ENCODE measurements around the gene ACAP3.

DNA sequence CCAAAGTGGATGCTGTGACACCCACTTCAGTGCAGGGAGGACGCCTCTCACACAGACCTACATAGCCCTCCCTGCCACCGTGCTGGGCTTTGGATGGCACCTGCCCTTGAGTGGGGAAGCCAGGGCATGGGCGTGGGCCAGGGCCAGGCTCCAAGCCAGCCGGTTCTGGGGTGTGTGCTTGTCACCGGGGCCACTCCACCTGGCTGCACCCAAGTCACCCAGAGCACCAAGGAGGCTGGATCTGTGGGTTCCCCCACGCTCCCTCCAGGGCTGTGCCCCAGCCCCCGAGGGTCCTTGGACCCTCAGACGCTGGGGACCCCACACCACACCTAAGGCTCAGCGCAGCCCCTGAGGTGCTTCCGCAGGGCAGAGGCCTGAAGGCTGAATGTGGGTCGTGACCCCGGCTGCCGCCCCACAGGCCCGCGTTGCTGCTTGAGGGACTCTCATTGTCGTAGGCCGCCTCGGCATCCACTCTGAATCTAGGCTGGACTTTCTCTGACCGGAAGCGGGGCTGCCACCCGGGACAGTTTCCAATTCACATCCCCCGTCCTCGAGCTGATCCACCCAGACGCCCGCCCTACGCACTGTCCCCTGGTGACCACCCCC is 49.2 kb upstream of the ACAP3 start:
- TF ChIP-seq POLR2AphosphoS5 (IDR thresholded peaks at IDR 0.05; ENCODE audit: low read depth, low read length) (no peak), SIN3A (IDR thresholded peaks at IDR 0.05; ENCODE audit: borderline replicate concordance, insufficient read depth, low read depth, low read length) (no peak)
- TF ChIP-seq, protein P1, sequence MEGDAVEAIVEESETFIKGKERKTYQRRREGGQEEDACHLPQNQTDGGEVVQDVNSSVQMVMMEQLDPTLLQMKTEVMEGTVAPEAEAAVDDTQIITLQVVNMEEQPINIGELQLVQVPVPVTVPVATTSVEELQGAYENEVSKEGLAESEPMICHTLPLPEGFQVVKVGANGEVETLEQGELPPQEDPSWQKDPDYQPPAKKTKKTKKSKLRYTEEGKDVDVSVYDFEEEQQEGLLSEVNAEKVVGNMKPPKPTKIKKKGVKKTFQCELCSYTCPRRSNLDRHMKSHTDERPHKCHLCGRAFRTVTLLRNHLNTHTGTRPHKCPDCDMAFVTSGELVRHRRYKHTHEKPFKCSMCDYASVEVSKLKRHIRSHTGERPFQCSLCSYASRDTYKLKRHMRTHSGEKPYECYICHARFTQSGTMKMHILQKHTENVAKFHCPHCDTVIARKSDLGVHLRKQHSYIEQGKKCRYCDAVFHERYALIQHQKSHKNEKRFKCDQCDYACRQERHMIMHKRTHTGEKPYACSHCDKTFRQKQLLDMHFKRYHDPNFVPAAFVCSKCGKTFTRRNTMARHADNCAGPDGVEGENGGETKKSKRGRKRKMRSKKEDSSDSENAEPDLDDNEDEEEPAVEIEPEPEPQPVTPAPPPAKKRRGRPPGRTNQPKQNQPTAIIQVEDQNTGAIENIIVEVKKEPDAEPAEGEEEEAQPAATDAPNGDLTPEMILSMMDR (IDR thresholded peaks at IDR 0.05) = no peak

Data from Panc1 (cell line).